IPS DF 4.7 (cell line): ENCODE measurements around the gene METTL16.
"Not testable (repeated sequence)": the region's sequence is repeated elsewhere in the genome, so short reads cannot be mapped to it uniquely, and the experiment has no call there.

Experiments used
- DNase-seq: peaks from one replicate; pipeline ENCODE4 v3.0.0-alpha.2; 2013; ENCODE audit warnings: low spot score; ENCODE audit errors: extremely low read depth

The METTL16 gene, protein sequence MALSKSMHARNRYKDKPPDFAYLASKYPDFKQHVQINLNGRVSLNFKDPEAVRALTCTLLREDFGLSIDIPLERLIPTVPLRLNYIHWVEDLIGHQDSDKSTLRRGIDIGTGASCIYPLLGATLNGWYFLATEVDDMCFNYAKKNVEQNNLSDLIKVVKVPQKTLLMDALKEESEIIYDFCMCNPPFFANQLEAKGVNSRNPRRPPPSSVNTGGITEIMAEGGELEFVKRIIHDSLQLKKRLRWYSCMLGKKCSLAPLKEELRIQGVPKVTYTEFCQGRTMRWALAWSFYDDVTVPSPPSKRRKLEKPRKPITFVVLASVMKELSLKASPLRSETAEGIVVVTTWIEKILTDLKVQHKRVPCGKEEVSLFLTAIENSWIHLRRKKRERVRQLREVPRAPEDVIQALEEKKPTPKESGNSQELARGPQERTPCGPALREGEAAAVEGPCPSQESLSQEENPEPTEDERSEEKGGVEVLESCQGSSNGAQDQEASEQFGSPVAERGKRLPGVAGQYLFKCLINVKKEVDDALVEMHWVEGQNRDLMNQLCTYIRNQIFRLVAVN

DNA sequence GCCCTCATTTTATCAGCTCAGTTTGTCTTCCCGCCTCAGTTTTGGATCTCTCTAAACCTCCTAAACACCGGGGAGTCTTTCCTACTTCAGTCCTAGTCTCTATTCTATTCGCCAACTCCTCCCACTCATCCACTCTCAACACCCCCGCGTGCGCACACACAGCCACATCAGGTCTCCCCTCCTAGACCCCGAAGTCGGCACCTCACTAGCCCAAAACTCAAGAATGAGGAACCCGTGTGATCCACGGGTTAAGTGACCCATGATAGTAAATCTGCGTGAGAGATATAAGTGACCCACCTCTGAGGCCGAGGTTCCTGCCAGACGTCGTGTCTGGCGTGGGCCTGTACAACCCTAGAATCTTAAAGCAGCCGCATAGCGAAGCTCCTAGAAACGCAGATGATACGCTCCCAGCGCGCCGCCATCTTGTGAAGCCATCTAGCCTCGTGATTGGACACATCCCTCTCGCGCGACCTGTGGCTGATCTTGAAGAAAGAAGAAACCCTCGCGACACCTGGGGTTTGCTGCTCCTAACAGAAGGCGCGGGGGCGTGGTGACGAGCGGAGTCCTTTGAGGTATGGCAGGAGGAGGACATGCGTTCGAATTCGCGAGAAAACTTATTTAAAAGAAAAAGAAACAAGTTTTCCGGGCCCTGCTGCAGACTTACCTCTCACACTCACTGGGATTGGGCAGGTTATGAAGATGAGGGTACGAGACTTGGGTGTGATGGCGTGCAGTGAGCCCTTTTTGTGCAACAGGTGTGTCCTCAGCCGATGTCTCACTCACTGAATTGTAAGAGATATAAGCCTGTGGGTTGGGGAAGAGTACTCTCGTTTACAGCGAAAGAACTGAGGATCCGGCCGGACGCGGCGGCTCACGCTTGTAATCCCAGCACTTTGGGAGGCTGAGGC is at the start of gene METTL16:
Gene METTL16, minus strand, starts transcription at position 427 of the 908 bp plus-strand sequence. CDS start 9,557 bp downstream, outside the sequence.
- DNase-seq: peak; percentile 93

DNA sequence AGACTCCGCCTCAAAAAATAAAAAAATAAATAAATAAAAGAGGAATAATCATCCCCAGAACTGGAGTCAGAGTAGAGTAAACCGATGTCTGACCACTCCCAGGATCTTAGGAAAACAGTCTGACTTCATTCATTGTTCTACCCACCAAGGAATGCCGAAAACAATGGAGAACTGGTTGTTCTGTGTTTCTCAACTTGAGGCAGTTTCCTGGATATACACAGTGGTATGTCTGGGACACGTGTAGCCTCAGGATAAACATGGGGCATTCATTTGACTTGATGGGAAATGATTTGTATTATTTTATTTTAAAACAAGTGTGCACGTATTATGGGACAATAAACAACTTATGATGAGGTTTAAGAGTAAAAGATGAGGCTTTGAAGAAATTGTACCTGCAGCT is 49.0 kb upstream of the METTL16 start:
- no peak for DNase-seq

GRCh38 chr17:2551928-2552327 is 40.2 kb upstream of the METTL16 start:
- DNase-seq: no peak

GRCh38 chr17:2551493-2551892 is 39.8 kb upstream of the METTL16 start:
- DNase-seq: peak; percentile 49

DNA sequence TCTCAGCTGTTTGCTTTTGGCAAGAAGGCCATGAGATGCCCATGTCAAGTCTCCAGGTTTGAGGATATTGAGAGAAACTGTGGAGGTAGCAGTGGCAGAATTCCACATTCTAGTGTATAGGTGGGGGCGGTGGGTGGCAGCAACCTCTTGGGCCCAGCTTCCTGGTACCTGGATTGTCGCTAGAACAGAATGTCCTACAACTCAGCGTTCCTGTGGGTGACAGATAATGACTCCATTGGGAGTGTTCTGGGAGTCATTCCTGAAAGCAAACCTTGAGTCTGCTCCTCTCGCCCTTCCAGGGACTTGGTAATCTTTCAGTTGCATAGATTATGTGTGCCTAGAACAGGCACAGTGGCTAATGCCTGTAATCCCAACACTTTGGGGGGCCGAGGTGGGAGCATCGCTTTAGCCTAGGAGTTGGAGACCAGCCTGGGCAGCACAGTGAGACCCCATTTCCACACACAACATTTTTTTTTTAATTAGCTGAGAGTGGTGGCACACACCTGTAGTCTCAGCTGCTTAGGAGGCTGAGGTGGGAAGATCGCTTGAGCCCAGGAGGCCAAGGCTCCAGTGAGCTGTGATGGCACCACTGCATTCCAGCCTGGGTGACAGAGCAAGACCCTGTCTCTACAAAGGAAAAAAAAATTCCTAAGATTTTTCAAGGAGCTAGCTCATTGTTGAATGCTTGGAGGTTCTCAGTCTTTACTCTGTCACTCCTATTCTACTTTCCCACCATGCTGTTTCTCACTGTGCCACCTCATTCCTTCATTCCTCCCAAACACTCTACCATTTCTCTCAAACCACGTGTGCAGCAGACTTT is 37.9 kb upstream of the METTL16 start:
- no peak for DNase-seq

DNA sequence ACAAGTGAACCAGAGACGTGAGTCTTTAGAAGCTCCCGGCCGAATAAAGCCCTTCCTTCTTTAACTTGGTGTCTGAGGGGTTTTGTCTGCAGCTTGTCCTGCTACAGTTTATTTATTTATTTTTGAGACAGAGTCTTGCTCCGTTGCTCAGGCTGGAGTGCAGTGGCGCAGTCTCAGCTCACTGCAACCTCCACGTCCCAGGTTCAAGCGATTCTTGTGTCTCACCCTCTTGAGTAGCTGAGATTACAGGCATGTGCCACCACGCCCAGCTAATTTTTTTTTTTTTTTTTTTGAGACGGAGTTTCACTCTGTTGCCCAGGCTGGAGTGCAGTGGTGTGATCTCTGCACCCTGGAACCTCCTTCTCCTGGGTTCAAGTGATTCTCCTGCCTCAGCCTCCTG is 36.3 kb upstream of the METTL16 start:
- not testable (repeated sequence) for DNase-seq

- no peak for DNase-seq
Observed at GRCh38 chr17:2547176-2547575, 35.5 kb upstream of the METTL16 start.

DNA sequence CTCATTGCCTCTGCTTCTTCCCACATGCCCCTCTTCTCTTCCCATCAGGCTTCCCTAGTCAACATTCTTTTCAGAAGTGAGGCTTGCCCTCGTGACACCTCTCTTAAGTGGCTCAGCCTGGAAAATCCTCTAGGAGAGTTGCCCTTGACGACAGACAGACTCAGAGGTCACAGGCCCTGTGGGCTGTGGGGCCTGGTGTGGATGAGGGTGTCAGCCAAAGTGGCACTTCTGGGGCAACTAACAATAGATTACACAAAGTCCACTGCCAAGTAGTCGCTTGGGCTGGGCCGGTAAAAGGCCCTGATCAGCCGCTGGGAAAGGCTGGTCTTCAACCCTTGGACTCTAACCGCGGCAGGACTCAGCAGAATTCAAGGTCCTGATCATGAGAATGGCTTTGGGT is 33.7 kb upstream of the METTL16 start:
- DNase-seq: no peak

DNA sequence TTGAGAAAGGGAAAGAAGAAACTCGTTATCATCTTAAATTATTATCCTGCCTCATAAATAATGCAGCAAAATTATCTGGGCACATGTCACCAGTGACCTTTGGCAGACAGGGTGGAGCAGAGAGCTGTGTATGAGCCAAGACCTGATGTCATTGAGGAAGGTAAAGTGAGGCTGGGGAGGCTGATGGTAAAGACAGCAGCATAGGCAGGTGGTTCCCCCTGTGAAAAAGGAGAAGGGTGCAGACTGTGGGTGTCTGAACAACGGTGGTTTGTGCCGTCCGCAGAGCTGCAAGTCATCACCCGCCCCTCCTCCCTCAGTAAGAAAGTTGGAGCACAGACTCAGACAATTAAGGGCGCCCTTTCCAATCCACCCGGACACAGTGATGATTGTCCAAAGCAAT is 30.8 kb upstream of the METTL16 start:
- DNase-seq: no peak

- no peak for DNase-seq
Observed at GRCh38 chr17:2542056-2542455, 30.4 kb upstream of the METTL16 start.

- DNase-seq: not testable (repeated sequence)
Observed at GRCh38 chr17:2537579-2537978, 25.9 kb upstream of the METTL16 start.

GRCh38 chr17:2532146-2532720 is 20.5 kb upstream of the METTL16 start:
- no peak for DNase-seq

DNA sequence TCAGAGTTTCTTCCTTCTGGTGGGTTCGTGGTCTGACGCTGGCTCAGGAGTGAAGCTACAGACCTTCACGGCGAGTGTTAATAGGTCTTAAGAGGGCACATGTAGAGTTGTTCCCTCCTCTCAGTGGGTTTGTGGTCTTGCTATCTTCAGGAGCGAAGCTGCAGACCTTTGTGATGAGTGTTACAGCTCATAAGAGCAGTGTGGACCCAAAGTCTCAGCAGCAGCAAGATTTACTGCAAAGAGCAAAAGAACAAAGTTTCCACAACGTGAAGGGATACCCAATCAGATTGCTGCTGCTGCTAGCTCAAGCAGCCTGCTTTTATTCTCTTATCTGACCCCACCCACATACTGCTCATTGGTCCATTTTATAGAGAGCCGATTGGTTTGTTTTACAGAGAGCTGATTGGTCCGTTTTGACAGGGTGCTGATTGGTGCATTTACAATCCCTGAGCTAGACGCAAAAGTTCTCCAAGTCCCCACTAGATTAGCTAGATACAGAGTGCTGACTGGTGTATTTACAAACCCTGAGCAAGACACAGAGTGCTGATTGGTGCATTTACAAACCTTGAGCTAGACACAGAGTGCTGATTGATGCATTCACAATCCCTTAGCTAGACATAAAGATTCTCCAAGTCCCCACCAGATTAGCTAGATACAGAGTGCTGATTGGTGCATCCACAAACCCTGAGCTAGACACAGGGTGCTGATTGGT is 19.7 kb upstream of the METTL16 start:
- DNase-seq: not testable (repeated sequence)

DNA sequence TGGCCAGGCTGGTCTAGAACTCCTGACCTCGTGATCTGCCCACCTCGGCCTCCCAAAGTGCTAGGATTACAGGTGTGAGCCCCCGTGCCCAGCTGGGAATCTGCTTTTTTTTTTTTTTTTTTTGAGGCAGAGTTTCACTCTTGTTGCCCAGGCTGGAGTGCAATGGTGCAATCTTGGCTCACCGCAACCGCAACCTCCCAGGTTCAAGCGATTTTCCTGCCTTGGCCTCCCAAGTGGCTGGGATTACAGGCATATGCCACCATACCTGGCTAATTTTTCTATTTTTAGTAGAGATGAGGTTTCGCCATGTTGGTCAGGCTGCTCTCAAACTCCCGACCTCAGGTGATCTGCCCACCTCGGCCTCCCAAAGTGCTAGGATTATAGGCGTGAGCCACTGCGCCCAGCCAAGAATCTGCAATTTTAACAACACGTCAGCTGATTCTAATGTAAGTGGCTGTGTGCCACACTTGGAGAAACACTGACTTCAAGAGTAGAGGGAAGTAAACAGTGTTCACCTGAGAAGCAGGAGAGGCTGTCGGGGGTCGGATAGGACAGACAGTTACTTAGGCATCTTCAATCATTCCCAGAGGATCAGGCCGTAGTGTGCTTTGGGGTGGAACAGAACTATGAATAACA is 10.2 kb upstream of the METTL16 start:
- not testable (repeated sequence) for DNase-seq

DNA sequence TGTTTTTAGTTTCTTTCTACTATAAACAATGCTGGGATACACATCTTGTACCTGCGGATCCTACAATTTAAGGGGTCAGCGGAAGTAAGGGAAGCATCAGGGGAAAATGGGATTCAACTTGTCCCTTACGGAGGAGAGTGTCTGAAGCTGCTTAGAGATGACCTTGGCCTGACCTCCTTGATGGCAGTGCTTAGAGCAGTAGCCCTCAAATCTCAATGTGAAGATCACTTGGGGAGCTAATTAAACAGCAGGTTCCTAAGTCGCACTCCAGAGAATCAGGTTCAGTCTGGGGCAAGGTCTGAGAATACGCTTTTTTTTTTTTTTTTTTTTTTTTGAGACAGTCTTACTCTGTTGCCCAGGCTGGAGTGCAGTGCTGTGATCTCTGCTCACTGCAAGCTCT is 9.6 kb upstream of the METTL16 start:
- DNase-seq: no peak

DNA sequence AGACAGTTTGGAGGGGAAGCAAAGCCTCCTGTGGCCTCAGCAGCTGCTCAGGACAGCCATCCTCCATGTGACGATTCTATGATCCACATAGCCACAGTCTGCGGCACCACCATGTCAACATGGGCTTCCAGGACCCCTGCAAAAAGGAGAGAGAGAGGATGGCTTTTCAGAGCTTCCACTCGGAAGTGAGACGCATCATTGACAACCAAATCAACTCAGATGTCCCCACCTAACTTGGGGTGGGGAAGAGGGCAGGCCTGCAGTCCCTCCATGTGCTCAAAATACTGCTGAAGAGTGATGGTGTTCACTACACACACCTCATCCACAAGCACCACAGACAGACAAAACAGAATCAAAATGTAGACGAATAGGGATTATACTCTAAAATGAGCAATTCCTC is 5.9 kb upstream of the METTL16 start:
- no peak for DNase-seq

DNA sequence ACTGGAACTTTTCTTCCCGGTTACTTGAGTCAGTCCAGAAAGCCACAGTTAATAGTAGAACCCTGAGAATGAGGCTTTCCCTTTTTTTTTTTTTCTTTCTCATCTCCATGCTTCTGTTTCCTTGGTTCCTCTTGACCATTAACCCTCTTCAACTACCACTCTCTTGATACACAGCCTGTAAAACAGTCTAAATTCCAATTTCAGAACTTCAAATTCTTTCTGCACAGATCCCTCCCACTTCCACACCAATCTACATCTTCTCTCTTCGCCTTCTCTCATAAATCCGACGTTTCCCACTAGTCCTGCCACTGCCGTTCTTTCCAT is 588 bp downstream of the METTL16 start:
- DNase-seq: no peak

DNA sequence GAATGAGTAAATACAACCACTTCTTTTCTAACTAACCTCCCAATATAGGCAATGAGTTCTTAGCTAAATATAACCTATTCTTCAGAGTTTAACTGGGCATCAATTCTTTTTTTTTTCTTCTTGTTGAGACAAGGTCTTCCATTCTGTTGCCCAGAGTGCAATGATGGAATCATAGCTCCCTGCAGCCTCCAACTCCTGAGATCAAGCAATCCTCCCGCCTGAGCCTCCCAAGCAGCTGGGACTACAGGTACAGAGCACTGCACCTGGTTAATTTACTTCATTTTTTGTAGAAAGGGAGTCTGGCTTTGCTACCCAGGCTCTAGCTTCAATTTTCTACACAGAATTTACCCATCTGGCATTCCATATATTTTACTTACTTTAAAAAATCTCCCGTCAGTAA is 1.1 kb downstream of the METTL16 start:
- no peak for DNase-seq

GRCh38 chr17:2508035-2508434 is 3.7 kb downstream of the METTL16 start:
- DNase-seq: no peak

DNA sequence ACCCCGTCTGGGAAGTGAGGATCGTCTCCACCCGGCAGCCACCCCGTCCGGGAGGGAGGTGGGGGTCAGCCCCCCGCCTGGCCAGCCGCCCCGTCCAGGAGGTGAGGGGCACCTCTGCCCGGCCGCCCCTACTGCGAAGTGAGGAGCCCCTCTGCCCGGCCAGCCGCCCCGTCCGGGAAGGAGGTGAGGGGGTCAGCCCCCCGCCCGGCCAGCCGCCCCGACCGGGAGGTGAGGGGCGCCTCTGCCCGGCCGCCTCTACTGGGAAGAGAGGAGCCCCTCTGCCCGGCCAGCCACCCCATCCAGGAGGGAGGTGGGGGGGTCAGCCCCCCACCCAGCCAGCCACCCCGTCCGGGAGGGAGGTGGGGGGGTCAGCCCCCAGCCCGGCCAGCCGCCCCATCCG is 4.7 kb downstream of the METTL16 start:
- DNase-seq: not testable (repeated sequence)
